ENCODE measurements around the gene SLC13A1. TPM values are rescaled to one million over a fixed set of nuclear protein-coding genes. Genes with fewer than 3 reads are reported as not detected.

Gene SLC13A1
- total RNA-seq, 2 donors from 2014 or later, result not detected

- H3K4me3 ChIP-seq, result no peak overlapping the region
- no peak for TF ChIP-seq POLR2AphosphoS5 (IDR thresholded peaks at IDR 0.05)
- no peak for TF ChIP-seq POLR2A (IDR thresholded peaks at IDR 0.05)
- TF ChIP-seq, protein P1, sequence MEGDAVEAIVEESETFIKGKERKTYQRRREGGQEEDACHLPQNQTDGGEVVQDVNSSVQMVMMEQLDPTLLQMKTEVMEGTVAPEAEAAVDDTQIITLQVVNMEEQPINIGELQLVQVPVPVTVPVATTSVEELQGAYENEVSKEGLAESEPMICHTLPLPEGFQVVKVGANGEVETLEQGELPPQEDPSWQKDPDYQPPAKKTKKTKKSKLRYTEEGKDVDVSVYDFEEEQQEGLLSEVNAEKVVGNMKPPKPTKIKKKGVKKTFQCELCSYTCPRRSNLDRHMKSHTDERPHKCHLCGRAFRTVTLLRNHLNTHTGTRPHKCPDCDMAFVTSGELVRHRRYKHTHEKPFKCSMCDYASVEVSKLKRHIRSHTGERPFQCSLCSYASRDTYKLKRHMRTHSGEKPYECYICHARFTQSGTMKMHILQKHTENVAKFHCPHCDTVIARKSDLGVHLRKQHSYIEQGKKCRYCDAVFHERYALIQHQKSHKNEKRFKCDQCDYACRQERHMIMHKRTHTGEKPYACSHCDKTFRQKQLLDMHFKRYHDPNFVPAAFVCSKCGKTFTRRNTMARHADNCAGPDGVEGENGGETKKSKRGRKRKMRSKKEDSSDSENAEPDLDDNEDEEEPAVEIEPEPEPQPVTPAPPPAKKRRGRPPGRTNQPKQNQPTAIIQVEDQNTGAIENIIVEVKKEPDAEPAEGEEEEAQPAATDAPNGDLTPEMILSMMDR (IDR thresholded peaks at IDR 0.05), result no peak
- no peak for DNase-seq (ENCODE audit: low spot score)
- no peak overlapping the region for H3K27ac ChIP-seq
- no peaks in the 10 kb centered on the region for H3K27me3 ChIP-seq (replicated peaks; ENCODE audit: insufficient read depth)
- H3K4me1 ChIP-seq (replicated peaks), result no peaks in the 10 kb centered on the region
- no peaks in the 10 kb centered on the region for H3K36me3 ChIP-seq
- H3K9me3 ChIP-seq, result no peaks in the 10 kb centered on the region
- intact Hi-C loops (cut with DNase I), result no loop called here
These were observed 15.5 kb downstream of the SLC13A1 start for GRCh38 chr7:123184271-123184670.

- no peak for DNase-seq (ENCODE audit: low spot score)
- intact Hi-C loops (cut with DNase I), result no loop called here
- Histone ChIP-seq H3K9me3 (no peaks in the 10 kb centered on the region), H3K4me1 (replicated peaks) (no peaks in the 10 kb centered on the region), H3K27me3 (replicated peaks; ENCODE audit: insufficient read depth) (no peaks in the 10 kb centered on the region), H3K4me3 (no peak overlapping the region), H3K36me3 (no peaks in the 10 kb centered on the region), H3K27ac (no peak overlapping the region)
- 97% methylated on average over 2 of the region's 2 CpGs for WGBS
- TF ChIP-seq POLR2AphosphoS5 (IDR thresholded peaks at IDR 0.05) (no peak), POLR2A (IDR thresholded peaks at IDR 0.05) (no peak)
- TF ChIP-seq, protein P1 (IDR thresholded peaks at IDR 0.05), result no peak
These were observed 16.3 kb downstream of the SLC13A1 start for GRCh38 chr7:123183431-123183830.

DNA sequence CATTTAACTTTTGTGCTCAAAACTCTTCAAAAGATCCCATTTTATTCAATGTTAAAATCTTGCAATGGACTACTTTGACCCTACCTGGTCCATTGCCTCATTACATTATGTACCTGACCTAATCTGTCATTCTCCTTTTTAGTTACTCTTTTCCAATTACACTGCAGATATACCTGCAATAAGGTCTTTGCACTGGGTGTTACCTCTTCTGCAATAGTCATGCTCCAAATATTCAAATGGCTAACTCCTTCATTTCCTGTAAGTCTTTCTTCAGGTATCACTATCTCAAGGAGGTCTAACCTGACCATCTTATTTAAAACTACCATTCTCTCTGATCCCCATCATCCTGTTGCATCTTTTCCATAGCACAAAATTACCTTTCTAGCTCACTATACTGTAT lies 22.3 kb downstream of the SLC13A1 start:
- DNase-seq (ENCODE audit: low spot score), result no peak
- intact Hi-C loops (cut with DNase I), result no loop called here
- H3K9me3 ChIP-seq, result no peaks in the 10 kb centered on the region

DNA sequence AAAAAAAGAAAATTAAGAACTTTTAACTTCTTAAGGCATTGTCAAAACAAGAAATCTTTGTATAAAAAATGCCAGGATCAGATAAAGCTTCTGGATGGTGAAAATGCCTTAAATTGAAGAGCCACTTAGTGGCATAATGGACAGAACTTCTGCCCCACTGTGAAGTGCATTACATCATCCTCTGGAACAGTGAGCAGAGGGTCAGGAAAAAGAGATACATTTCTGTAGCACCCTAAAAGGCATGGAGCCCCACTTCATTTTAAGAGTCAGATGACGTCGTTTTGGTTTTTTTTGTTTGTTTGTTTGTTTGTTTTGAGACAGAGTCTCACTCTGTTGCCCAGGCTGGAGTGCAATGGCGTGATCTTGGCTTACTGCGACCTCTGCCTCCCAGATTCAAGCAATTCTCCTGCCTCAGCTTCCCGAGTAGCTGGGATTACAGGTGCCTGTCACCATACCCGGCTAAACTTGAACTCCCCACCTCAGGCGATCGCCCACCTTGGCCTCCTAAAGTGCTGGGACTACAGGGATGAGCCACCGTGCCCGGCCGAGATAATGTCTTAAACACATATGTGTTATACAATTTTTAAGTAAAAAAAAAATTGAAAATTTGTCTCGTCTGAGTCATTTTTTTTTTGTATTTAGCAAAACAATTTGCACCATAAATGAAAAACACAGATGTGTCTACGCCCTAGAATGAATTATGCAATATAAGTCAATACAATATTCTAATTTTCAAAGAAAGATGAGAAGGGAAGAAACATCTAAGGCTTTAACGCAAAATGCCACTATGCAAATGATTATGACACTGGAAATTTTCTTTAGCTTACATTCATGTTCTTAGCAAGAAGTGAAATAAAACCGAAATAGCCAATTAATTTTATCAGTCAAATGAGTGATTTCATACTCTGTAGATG lies 29.2 kb downstream of the SLC13A1 start:
- 94% methylated on average over 15 of the region's 15 CpGs for WGBS
- H3K4me3 ChIP-seq, result no peak overlapping the region
- no peaks in the 10 kb centered on the region for H3K27me3 ChIP-seq (replicated peaks; ENCODE audit: insufficient read depth)
- H3K4me1 ChIP-seq (replicated peaks), result no peaks in the 10 kb centered on the region
- TF ChIP-seq POLR2AphosphoS5 (IDR thresholded peaks at IDR 0.05) (no peak), POLR2A (IDR thresholded peaks at IDR 0.05) (no peak)
- TF ChIP-seq, protein P1 (IDR thresholded peaks at IDR 0.05), result no peak
- no peaks in the 10 kb centered on the region for H3K9me3 ChIP-seq
- no peak for DNase-seq (ENCODE audit: low spot score)
- no peaks in the 10 kb centered on the region for H3K36me3 ChIP-seq
- intact Hi-C loops (cut with DNase I), result no loop called here
- H3K27ac ChIP-seq, result no peak overlapping the region

More for the DNA sequence above, 22.3 kb downstream of the SLC13A1 start:
- Histone ChIP-seq H3K36me3 (no peaks in the 10 kb centered on the region), H3K27ac (no peak overlapping the region), H3K27me3 (replicated peaks; ENCODE audit: insufficient read depth) (no peaks in the 10 kb centered on the region), H3K4me3 (no peak overlapping the region), H3K4me1 (replicated peaks) (no peaks in the 10 kb centered on the region)
- TF ChIP-seq POLR2AphosphoS5 (IDR thresholded peaks at IDR 0.05) (no peak), POLR2A (IDR thresholded peaks at IDR 0.05) (no peak)
- TF ChIP-seq, protein P1 (IDR thresholded peaks at IDR 0.05), result no peak

DNA sequence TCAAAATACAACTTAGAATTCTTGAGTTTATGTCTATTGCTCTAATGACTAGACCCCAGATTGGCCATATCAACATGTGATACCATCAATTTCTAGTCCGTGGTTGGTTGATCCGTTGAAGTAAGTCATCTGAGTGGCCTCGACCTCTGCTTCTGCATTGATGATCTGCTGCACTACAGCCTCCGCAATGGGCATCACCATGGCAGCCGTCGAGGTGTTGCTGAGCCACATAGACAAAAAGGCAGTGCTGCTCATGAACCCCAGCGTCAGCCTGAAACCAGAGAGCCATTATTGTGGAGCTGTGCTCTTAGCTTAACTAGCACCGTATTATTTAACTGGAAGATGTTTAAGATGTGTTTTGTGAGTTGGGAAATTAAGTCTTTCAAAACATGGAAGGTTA lies 30.7 kb downstream of the SLC13A1 start:
- TF ChIP-seq POLR2AphosphoS5 (IDR thresholded peaks at IDR 0.05), result no peak
- no peak for TF ChIP-seq POLR2A (IDR thresholded peaks at IDR 0.05)
- TF ChIP-seq, protein P1 (IDR thresholded peaks at IDR 0.05), result no peak
- Histone ChIP-seq H3K27me3 (replicated peaks; ENCODE audit: insufficient read depth) (no peaks in the 10 kb centered on the region), H3K9me3 (no peaks in the 10 kb centered on the region), H3K27ac (no peak overlapping the region), H3K4me1 (replicated peaks) (no peaks in the 10 kb centered on the region), H3K4me3 (no peak overlapping the region), H3K36me3 (no peaks in the 10 kb centered on the region)
- DNase-seq (ENCODE audit: low spot score), result no peak
- WGBS, result 89% methylated on average over 8 of the region's 8 CpGs
- intact Hi-C loops (cut with DNase I), result no loop called here

All from prostate gland (tissue), 2 donors.